HG03175 (cell line): ENCODE results near the gene LYRM4.

Experiments
- ATAC-seq: cut with Tn5 transposase; IDR thresholded peaks from one replicate; pipeline ENCODE4 v1.9.1; 2021; ENCODE audit warnings: mild to moderate bottlenecking, moderate library complexity; ENCODE audit not compliant: unreplicated experiment

The LYRM4 gene

GRCh38 chr6:5178806-5179205 is 81.9 kb downstream of the LYRM4 start:
- ATAC-seq = no peak

DNA sequence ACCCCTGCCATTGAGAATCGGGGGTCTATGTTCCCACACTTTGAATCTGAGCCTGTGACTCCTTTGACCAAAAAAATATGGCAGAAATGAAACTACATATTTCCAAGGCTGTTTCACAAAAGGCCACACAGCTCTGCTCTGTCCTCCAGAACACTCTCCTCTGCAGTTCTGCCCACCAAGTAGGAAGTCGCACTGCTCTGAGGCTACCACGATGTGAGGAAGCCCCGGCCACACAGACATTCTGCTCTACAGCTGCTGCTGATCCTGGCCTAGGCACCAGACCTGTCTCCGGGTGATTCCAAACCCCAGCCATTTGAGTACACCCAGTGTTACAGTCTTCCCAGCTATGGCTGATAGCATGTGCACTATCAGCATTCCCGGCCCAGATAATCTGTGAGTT is 85.1 kb downstream of the LYRM4 start:
- peak; percentile 36 for ATAC-seq

DNA sequence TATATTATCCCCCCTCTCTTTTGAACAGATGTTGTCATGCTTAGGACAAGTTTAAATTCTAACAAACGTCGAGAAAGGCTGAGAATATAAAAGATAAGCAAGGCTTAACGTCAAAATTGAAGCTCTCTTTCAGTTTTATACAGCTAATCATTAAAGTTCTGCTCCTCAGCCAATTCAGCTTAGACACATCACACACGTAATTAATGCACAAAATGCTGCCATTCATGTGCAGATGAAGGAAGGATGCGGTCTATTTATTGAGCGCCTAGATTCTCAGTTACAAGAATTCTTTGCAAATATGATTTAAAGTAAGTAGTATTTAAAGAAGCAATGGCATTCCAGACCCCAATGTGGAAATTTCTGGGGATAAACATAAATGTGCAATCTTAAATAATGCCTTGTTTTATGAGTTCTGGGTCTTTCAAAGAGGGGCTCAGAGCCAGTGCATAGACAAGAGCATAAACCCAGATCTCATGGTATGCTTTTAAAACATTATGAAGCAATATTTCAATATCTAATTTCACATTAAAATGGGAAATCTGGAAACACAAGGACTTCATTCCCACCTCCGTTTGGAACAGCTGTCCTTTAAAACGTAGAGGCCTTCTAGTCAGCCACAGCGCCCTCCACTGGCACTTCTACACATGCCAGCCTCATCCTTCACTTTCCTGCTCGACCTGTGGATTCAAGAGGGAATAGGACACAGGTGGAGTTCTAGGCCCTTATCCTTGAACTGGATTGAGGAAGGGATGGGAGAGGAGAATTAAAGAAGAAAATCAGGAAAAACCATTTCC is 85.8 kb downstream of the LYRM4 start:
- ATAC-seq = peak; percentile 13

DNA sequence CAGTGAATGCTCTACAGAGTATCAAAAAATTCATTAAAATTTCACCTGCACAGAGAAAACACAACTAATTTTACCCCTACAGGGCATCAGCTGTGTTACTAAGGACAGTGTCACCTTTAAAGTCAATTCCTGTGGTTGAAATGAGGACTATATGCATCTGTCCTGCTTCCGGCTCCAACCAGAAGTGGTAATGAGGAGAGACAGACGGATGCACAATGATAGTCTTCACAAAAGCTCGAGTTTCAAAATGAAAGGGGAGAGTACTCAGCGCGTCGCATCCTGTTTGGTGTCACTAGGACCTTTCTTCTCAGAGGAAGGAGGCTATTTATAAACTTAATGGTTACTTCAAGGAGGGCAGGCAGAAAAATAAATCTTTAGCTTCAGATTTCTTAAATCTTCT is 86.5 kb downstream of the LYRM4 start:
- ATAC-seq = peak; percentile 94

DNA sequence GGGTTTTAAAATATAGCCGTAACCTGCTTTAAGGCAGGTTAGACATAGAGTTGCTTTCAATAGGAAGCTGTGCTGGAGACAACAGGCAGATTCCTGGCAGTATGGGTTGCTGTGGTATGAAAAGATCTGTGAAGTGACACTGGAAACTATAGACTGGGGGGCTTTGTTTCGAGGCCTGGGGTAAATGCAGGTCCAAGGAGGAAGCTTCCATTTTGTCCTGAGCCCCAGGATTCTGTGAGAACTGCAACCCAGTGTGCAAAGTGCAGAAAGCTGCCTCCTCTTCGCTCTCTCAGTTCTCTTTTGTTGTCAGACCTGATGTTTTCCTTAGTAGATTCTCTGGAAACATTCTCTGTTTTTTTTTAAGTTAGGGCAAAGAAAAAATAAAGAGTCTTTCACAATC is 86.9 kb downstream of the LYRM4 start:
- peak; percentile 30 for ATAC-seq

- ATAC-seq = no peak
Observed at GRCh38 chr6:5172897-5173474, 87.8 kb downstream of the LYRM4 start.

DNA sequence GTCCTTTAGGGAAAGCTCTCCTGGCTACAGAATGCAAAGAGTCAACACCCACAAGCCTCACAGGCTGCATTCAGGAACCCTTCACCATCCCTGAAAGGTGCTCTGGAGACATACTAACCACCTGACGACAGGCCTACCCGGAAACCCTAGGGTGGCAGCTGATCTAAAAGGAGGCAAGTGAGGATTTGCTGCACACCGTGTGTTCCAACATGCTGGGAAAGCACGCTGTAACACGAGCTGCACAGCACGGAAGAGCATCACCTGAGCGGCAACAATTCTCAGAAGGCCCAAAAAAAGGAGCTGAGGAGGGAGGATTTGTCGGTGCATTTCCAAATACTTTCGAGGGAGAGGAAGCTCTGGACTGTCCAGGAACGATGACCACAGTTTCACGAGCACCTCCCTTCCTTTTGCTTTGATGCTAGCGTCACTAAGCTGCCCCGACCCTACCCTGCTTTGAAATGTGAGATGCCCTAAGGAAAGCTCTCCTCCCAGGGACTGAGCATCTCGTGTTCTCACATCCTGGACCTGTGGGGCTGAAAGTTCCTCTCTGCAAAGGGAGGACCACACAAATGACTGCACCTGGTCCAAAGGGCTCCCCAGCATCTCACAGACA is 88.6 kb downstream of the LYRM4 start:
- no peak for ATAC-seq

DNA sequence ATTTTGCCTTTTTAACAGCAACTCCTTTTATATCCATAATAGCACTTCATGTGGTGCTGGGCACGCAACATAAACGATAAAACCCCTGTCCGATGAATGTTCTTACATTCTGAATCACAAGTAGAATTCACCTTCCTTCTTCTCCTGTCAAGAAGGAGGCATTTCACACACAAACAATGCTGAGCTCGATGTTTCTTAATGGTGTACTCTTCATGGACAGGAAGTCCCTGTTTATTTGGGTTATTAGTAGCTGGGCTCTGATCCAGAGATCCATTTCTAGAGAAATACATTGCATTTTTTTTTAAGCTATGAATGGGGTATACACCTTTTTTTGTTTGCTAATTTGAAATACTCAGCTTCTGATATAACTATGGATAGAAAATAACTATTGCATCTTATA is 93.2 kb downstream of the LYRM4 start:
- no peak for ATAC-seq

- no peak for ATAC-seq
Observed at GRCh38 chr6:5164092-5164491, 96.7 kb downstream of the LYRM4 start.

GRCh38 chr6:5163247-5163646 is 97.5 kb downstream of the LYRM4 start:
- ATAC-seq = no peak

DNA sequence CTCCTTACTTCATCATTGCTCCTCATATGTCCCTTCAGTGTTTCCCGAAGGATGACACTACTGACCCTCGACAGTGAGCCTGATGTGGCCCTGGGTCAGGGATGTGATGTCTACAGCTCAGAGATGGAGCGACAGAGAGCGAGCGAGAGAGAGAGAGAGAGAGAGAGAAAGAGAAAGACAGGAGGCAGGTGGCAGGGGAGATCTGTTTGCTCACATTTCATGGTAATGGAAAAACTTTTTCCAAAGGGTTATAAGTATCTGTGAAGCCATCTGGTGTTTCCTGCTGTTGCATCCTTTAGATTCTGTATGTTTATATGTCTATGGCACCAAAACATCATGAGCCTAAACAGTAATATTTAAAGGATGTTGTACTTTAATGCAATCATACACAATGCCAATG is 98.4 kb downstream of the LYRM4 start:
- no peak for ATAC-seq

GRCh38 chr6:5160206-5160605 is 100.5 kb downstream of the LYRM4 start:
- ATAC-seq = no peak

DNA sequence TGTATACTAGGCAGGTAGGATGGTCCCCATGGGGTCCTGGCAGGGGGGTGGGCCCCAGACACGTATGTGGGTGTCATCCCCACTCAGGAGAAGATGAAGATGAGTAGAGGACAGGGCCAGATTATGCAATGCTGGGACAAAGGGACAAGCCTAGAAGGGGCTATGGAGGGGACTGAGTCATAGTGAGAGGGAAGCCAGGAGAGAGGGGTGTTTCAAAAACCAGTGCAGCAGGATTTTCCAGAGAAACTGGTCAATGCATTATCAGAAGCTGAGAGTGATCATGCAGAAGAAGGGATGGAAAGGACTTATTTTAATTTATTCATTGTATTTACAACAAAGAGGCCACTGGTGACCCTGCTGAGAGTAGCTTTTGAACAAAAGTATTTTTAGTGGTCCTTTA is 101.6 kb downstream of the LYRM4 start:
- ATAC-seq = no peak

GRCh38 chr6:5158180-5158579 is 102.6 kb downstream of the LYRM4 start:
- no peak for ATAC-seq

DNA sequence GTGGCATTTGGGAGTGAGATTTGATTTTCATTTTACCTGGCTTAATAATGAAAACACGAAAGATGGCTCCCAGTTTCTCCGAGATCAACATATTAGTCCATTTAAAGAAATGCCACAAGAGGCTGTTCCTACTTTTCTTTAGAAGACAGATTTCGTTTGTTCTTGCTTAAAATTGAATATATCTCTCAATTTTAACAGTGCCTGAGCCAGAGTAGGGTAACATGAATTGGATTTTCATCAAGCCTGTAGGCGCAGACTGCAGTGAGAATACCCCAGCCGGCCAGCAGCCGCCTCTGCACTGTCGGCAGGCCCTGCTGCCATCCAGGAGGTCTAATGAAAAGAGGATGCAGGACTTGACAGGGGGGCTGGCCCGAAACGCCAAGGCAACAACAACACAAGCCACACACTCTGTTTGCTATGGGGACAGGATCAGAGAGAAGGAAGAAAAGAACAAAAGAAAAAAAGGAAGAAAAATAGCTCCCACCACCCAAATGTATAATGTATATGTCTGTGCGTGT is 103.1 kb downstream of the LYRM4 start:
- ATAC-seq = no peak

DNA sequence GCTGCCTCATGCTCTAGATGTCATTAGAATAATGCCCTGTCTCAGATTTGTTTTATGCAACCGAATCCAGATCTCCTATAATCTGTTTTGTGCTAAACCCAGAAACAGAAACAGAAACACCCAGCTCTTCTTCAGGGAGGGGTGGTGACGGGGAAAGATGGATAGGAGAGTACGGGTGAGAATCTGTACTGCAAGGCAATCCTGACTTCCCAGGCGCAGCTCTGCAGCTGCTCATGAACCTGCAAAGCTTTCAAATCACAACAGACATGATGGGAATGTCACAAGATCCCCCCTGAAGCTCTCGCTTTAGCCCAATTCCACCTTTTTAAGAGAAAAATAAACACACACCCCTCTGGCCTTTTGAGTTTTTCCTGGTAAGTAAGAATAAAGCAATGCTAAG is 104.1 kb downstream of the LYRM4 start:
- ATAC-seq = no peak

DNA sequence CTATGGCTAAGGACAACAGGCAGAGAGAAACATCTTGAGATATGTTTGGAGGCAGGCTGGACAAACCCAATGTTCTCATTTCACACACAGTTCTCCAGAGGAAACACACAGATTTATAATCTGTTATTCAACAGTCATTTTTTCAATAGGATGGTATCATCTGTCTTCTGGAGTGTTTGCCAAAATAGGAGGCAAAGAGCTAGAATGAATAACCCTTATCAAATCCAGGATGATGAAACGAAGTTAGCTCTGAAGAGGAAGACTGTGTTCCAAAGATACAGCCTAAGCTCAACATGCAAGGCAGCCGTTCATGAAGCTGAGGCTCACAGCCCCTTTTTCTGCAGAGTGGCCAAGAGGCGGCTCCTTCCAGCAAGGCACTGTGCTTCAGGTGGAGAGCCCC is 104.8 kb downstream of the LYRM4 start:
- no peak for ATAC-seq

DNA sequence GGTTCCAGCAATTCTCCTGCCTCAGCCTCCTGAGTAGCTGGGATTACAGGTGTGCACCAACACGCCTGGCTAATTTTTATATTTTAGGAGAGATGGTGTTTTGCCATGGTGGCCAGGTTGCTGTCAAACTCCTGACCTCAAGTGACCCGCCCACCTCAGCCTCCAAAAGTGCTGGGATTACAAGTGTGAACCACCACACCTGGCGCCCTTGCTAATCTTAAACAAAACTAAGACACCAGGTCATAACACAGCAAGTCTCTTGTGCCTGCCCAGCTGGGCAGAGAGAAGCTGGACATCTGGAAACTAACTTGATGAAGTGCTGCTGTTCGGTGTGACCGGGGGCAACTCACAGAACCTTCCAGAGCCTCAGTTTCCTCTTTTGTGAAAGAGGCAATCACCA is 107.6 kb downstream of the LYRM4 start:
- no peak for ATAC-seq

DNA sequence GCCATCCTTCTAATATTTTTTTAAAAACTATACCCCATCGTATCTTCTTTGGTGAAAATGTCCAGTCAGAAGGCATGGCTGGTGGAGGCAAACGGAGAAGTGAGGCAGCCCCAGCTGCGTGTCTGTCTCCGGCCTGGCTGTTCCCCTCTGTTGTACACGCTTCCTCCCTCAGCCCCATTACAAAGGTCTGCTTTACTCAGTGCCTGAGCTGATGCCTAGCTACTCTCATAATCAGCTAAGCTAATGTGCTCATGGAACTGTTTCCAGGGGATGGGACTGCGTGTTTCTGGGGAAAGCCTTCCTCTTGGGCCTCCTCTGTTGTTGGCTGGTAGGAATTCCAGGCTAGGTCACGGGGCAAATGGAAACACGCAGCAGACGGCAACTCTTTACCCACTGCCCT is 108.3 kb downstream of the LYRM4 start:
- no peak for ATAC-seq

- ATAC-seq = no peak
Observed at GRCh38 chr6:5151955-5152401, 108.8 kb downstream of the LYRM4 start.

GRCh38 chr6:5151360-5151954 is 109.3 kb downstream of the LYRM4 start:
- ATAC-seq = no peak
